GM18507 (cell line): ENCODE data around the gene ALPK1.
"Not testable (repeated sequence)": the region's sequence is repeated elsewhere in the genome, so short reads cannot be mapped to it uniquely, and the experiment has no call there.

Source experiments
- DNase-seq: peaks from one replicate; pipeline ENCODE4 v3.0.0; 2011; ENCODE audit warnings: low read depth; ENCODE audit not compliant: insufficient read length; ENCODE audit errors: extremely low spot score
- FAIRE-seq: peaks from 2 replicates; lab custom pipeline; 2011; peaks lifted over from hg19 to GRCh38; lab: Jason Lieb, UNC

The ALPK1 gene

GRCh38 chr4:112296949-112297880, at the start of gene ALPK1:
TSS of gene ALPK1 (plus strand) at chr4:112297369.
- DNase-seq (no peak), FAIRE-seq (peak; percentile 93)

- DNase-seq (no peak), FAIRE-seq (no peak)
These were observed 46.0 kb upstream of the ALPK1 start for GRCh38 chr4:112251019-112251643.

- FAIRE-seq = no peak
- DNase-seq = no peak
These were observed 44.9 kb upstream of the ALPK1 start for GRCh38 chr4:112252234-112252633.

- DNase-seq (no peak), FAIRE-seq (no peak)
These were observed 43.7 kb upstream of the ALPK1 start for GRCh38 chr4:112253382-112254000.

- no peak for DNase-seq
- no peak for FAIRE-seq
These were observed 40.1 kb upstream of the ALPK1 start for GRCh38 chr4:112257098-112257497.

GRCh38 chr4:112266823-112267222, 30.3 kb upstream of the ALPK1 start:
- DNase-seq = no peak

GRCh38 chr4:112270051-112270450, 27.1 kb upstream of the ALPK1 start:
- FAIRE-seq = no peak

More at GRCh38 chr4:112266823-112267222, 30.3 kb upstream of the ALPK1 start:
- peak; percentile 62 for FAIRE-seq

GRCh38 chr4:112270640-112271421, 26.3 kb upstream of the ALPK1 start:
- FAIRE-seq = peak; percentile 38

More at GRCh38 chr4:112270051-112270450, 27.1 kb upstream of the ALPK1 start:
- DNase-seq = no peak

GRCh38 chr4:112272292-112272691, 24.9 kb upstream of the ALPK1 start:
- FAIRE-seq (no peak), DNase-seq (no peak)

More at GRCh38 chr4:112270640-112271421, 26.3 kb upstream of the ALPK1 start:
- DNase-seq = no peak

- DNase-seq = no peak
- no peak for FAIRE-seq
These were observed 22.2 kb upstream of the ALPK1 start for GRCh38 chr4:112274959-112275358.

- no peak for DNase-seq
- peak; percentile 5 for FAIRE-seq
These were observed 21.1 kb upstream of the ALPK1 start for GRCh38 chr4:112276113-112276512.

- FAIRE-seq (no peak), DNase-seq (no peak)
These were observed 19.9 kb upstream of the ALPK1 start for GRCh38 chr4:112277220-112277619.

- no peak for FAIRE-seq
- no peak for DNase-seq
These were observed 19.3 kb upstream of the ALPK1 start for GRCh38 chr4:112277705-112278448.

- FAIRE-seq (peak; percentile 76), DNase-seq (no peak)
These were observed 17.9 kb upstream of the ALPK1 start for GRCh38 chr4:112279025-112279881.

- FAIRE-seq (no peak), DNase-seq (no peak)
These were observed 17.3 kb upstream of the ALPK1 start for GRCh38 chr4:112279882-112280315.

GRCh38 chr4:112280386-112281056, 16.6 kb upstream of the ALPK1 start:
- no peak for FAIRE-seq
- no peak for DNase-seq

- FAIRE-seq, DNase-seq: not testable (repeated sequence)
These were observed 15.2 kb upstream of the ALPK1 start for GRCh38 chr4:112281895-112282398.
